Measurements from ENCODE around the gene DNAH3.

DNAH3 gene

DNA sequence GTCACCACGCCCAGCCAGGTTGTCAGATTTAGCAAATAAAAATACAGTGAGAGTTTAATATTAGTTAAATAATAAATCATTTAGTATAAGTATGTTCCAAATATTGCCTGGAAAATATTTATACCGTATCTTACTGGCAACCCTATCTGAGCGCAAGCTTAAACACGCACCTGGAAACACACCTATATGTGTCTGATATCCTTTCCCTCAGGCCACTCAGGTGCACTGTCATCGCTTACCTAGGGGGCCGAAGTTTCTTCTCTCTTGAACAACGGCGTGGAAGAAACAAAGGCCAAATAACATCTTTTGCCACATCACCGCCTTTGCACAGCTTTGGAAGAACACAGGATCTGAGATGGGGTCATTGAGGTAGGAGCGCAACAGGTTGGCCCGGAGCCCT, 196.1 kb downstream of the DNAH3 start:
- Histone ChIP-seq H2AFZ (ENCODE audit: low read length) (no peak overlapping the region), H3K27ac (ENCODE audit: low read length) (no peak overlapping the region), H3K4me3 (ENCODE audit: low read length) (no peak overlapping the region), H3K79me2 (ENCODE audit: low read length) (no peaks in the 10 kb centered on the region), H3K9me3 (replicated peaks; ENCODE audit: insufficient read depth, low read length) (no peaks in the 10 kb centered on the region), H3K4me1 (ENCODE audit: low read length) (no peaks in the 10 kb centered on the region), H3K9me2 (replicated peaks; ENCODE audit: insufficient read depth, low read length) (no peaks in the 10 kb centered on the region), H3K9ac (ENCODE audit: low read length) (no peak overlapping the region), H3K27me3 (replicated peaks; ENCODE audit: insufficient read depth, low read length) (0 out of 2 replicates have a peak, but pooled peaks cover 4% of the 10 kb centered on the region), H3F3A (ENCODE audit: insufficient read depth, low read length) (no peaks in the 10 kb centered on the region), H4K20me1 (ENCODE audit: insufficient read depth, low read length) (no peaks in the 10 kb centered on the region), H3K4me2 (ENCODE audit: low read depth, low read length) (no peak overlapping the region), H3K36me3 (replicated peaks; ENCODE audit: insufficient read depth, low read length) (no peaks in the 10 kb centered on the region)
- no peak for DNase-seq
- TF ChIP-seq EZH2 (optimal IDR thresholded peaks at IDR 0.05; ENCODE audit: low read depth, low read length) = no peak
- TF ChIP-seq EZH2phosphoT487 (IDR thresholded peaks at IDR 0.05; ENCODE audit: low read length) = no peak
- no peak for TF ChIP-seq CTCF (IDR thresholded peaks at IDR 0.05; ENCODE audit: low read length)

DNA sequence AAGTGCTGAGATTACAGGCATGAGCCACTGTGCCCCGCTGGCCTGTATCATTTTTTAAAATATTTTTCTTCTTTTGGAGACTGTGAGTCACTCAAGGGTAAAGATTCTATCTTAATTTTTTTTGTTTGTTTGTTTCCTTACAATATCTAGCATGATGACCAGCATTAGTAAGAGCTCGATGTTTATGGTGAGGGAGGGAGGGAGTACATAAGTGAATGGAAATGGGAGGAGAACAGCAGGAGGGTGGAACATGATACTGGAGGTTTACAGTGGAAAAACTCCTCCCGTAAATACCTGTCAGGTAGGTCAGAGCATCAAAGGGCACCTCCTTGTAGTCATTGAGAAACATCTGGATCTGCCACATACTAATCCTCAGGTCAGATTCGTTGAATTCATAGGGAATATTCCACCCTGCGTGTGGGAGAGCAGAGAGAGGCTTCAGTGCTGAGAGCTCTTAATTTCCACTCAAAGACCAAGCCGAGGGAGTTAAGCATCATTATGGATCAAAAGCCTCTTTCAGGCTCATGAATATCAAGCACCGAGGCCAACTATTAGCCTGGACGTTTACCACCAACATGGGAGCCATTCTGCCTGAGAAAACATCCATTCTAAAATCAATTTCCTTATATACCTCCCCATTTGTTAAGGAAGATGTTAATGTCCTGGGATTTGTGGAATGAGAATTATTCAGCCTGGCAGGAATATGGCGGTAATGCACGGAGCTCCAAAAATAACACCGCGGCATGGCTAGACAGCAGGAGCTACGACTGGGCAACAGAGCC, 198.3 kb downstream of the DNAH3 start:
- no peaks in the 10 kb centered on the region for H3K4me1 ChIP-seq (ENCODE audit: low read length)
- no peak for DNase-seq
- H3K36me3 ChIP-seq (replicated peaks; ENCODE audit: insufficient read depth, low read length) = no peaks in the 10 kb centered on the region
- H4K20me1 ChIP-seq (ENCODE audit: insufficient read depth, low read length) = no peaks in the 10 kb centered on the region
- no peak overlapping the region for H3K4me2 ChIP-seq (ENCODE audit: low read depth, low read length)
- no peak overlapping the region for H3K9ac ChIP-seq (ENCODE audit: low read length)
- H3K9me2 ChIP-seq (replicated peaks; ENCODE audit: insufficient read depth, low read length) = no peaks in the 10 kb centered on the region
- TF ChIP-seq EZH2phosphoT487 (IDR thresholded peaks at IDR 0.05; ENCODE audit: low read length) (no peak), EZH2 (optimal IDR thresholded peaks at IDR 0.05; ENCODE audit: low read depth, low read length) (no peak), CTCF (IDR thresholded peaks at IDR 0.05; ENCODE audit: low read length) (no peak)
- no peak overlapping the region for H3K27ac ChIP-seq (ENCODE audit: low read length)
- H2AFZ ChIP-seq (ENCODE audit: low read length) = no peak overlapping the region
- no peaks in the 10 kb centered on the region for H3K79me2 ChIP-seq (ENCODE audit: low read length)
- H3K4me3 ChIP-seq (ENCODE audit: low read length) = no peak overlapping the region
- H3K27me3 ChIP-seq (replicated peaks; ENCODE audit: insufficient read depth, low read length) = 0 out of 2 replicates have a peak, but pooled peaks cover 4% of the 10 kb centered on the region
- no peaks in the 10 kb centered on the region for H3K9me3 ChIP-seq (replicated peaks; ENCODE audit: insufficient read depth, low read length)
- H3F3A ChIP-seq (ENCODE audit: insufficient read depth, low read length) = no peaks in the 10 kb centered on the region

DNA sequence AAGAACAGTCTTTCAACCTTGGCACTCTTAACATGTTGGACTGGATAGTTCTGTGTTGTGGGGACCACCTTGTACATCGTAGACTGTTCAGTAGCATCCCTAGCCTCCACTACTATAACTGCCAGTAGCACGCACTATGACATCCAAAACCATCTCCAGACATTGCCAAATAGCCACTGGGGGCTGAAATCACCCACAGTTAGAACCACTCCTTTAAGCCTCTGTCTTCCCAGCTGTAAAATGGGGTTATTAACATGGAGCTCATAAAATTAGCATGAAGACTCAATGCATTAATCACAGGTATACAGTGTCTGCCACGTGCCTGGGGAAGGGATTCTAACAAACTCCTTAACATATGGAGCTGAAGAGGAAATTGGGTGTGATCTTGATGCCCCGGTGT, 200.4 kb downstream of the DNAH3 start:
- H4K20me1 ChIP-seq (ENCODE audit: insufficient read depth, low read length) = no peaks in the 10 kb centered on the region
- no peak for DNase-seq
- no peak overlapping the region for H3K27ac ChIP-seq (ENCODE audit: low read length)
- H3K9me2 ChIP-seq (replicated peaks; ENCODE audit: insufficient read depth, low read length) = no peaks in the 10 kb centered on the region
- no peaks in the 10 kb centered on the region for H3K36me3 ChIP-seq (replicated peaks; ENCODE audit: insufficient read depth, low read length)
- H3K4me3 ChIP-seq (ENCODE audit: low read length) = no peak overlapping the region
- H3K4me1 ChIP-seq (ENCODE audit: low read length) = no peaks in the 10 kb centered on the region
- H3K4me2 ChIP-seq (ENCODE audit: low read depth, low read length) = no peak overlapping the region
- H3K9ac ChIP-seq (ENCODE audit: low read length) = no peak overlapping the region
- no peak for TF ChIP-seq EZH2 (optimal IDR thresholded peaks at IDR 0.05; ENCODE audit: low read depth, low read length)
- TF ChIP-seq EZH2phosphoT487 (IDR thresholded peaks at IDR 0.05; ENCODE audit: low read length) = no peak
- TF ChIP-seq CTCF (IDR thresholded peaks at IDR 0.05; ENCODE audit: low read length) = no peak
- H3K79me2 ChIP-seq (ENCODE audit: low read length) = no peaks in the 10 kb centered on the region
- H3K27me3 ChIP-seq (replicated peaks; ENCODE audit: insufficient read depth, low read length) = 0 out of 2 replicates have a peak, but pooled peaks cover 4% of the 10 kb centered on the region
- no peak overlapping the region for H2AFZ ChIP-seq (ENCODE audit: low read length)
- H3F3A ChIP-seq (ENCODE audit: insufficient read depth, low read length) = no peaks in the 10 kb centered on the region
- H3K9me3 ChIP-seq (replicated peaks; ENCODE audit: insufficient read depth, low read length) = no peaks in the 10 kb centered on the region
